ENCODE measurements around the gene UBTD1.

UBTD1 gene

GRCh38 chr10:97483921-97484320 is 14.8 kb upstream of the UBTD1 start:
- no peak for DNase-seq

GRCh38 chr10:97485647-97486281 is 13.0 kb upstream of the UBTD1 start:
- no peak for DNase-seq

GRCh38 chr10:97490592-97490991 is 8.1 kb upstream of the UBTD1 start:
- DNase-seq, result no peak

GRCh38 chr10:97494151-97494550 is 4.6 kb upstream of the UBTD1 start:
- no peak for DNase-seq

- peak in 1 of 2 donors; percentile 21 for DNase-seq
Measured at GRCh38 chr10:97494863-97495506, 3.7 kb upstream of the UBTD1 start.

GRCh38 chr10:97497572-97498075 is 1.1 kb upstream of the UBTD1 start:
- peak; percentile 51 to 69 for DNase-seq

GRCh38 chr10:97498076-97498840 is 466 bp upstream of the UBTD1 start, which contains the start of gene MMS19:
MMS19 (minus strand) TSS chr10:97498422; CDS start chr10:97498384, 38 bp downstream.
- peak; percentile 98 for DNase-seq

GRCh38 chr10:97499561-97500296 is 1.0 kb downstream of the UBTD1 start:
- peak in 1 of 2 donors; percentile 3 for DNase-seq

- no peak for DNase-seq
Measured at GRCh38 chr10:97500297-97500575, 1.5 kb downstream of the UBTD1 start.

- no peak for DNase-seq
Measured at GRCh38 chr10:97502916-97503315, 4.2 kb downstream of the UBTD1 start.

- DNase-seq, result no peak
Measured at GRCh38 chr10:97503406-97503805, 4.7 kb downstream of the UBTD1 start.

GRCh38 chr10:97505152-97505551 is 6.4 kb downstream of the UBTD1 start:
- no peak for DNase-seq

GRCh38 chr10:97506199-97506991 is 7.7 kb downstream of the UBTD1 start:
- DNase-seq, result no peak

- no peak for DNase-seq
Measured at GRCh38 chr10:97508342-97508741, 9.6 kb downstream of the UBTD1 start.

GRCh38 chr10:97509120-97509680 is 10.5 kb downstream of the UBTD1 start:
- no peak for DNase-seq

- no peak for DNase-seq
Measured at GRCh38 chr10:97510686-97511085, 12.0 kb downstream of the UBTD1 start.

GRCh38 chr10:97511711-97512440 is 13.2 kb downstream of the UBTD1 start:
- no peak for DNase-seq

GRCh38 chr10:97512993-97513392 is 14.3 kb downstream of the UBTD1 start:
- no peak for DNase-seq

- no peak for DNase-seq
Measured at GRCh38 chr10:97514344-97514743, 15.6 kb downstream of the UBTD1 start.

- DNase-seq, result no peak
Measured at GRCh38 chr10:97515271-97515978, 16.7 kb downstream of the UBTD1 start.

All from CD4-positive, alpha-beta T cell treated with Interferon alpha-2 for 1 hour (primary cell).